Measurements from ENCODE around the gene FOXL2NB.

FOXL2NB gene

DNA sequence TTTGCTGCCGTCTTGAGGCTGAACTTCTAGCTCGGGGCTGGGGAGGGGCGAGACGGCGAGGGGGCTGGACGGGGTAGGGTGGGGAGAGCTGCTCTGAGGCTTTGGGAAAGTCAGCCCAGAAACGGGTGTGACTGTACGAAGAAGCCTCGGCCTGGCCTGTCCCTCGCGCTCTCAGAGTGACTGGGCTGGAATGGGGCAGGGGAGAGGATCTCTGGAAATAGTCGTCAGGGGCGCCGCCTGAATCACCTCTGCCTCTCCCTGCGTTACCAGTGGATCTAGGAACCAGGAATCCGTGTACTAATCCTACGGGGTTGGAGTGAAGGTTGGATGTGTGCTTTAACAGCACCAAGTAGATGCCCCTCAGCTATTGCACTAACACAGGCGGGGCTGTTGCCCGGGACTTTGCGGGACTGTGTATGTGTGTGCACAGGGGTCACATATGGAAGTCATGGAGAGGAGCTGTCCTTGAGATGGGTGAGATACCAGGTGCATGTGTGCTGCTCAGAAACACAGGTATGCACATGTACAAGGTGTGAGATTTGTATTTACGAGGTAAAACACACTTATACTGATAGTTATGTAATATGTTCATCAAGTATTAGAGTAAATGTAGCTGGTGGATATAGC is 591 bp downstream of the FOXL2NB start:
- DNase-seq: no peak

DNA sequence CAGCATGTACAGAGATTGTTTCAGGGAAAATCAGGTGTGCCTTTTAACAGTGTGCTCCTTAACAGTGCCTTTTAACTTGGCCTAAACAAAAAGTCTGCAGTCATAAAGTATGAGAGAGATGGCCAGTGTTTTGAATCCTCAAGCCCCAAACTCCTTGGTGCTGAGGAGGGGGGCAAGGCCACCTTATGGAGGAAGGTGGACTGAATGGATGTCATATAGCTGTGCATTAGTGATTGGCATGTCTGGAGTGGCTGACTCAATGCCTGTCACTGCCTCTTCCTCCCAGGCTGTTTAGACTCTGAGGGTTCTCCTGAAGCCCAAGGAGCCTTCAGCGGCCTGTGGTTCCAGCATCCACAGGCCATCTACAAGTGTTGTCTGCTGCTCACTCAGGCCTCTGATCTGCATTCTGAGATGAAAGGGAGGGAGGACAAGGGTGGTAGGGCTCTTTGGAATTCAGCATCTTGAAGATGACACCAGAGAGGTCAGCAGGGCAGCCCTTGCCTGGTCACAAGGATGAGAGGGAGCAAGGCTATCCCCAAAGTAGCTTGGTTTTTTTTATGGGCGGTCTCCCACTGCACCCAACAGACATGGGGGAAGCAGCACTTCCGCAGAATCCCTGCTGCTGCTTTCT is 1.5 kb downstream of the FOXL2NB start:
- no peak for DNase-seq

DNA sequence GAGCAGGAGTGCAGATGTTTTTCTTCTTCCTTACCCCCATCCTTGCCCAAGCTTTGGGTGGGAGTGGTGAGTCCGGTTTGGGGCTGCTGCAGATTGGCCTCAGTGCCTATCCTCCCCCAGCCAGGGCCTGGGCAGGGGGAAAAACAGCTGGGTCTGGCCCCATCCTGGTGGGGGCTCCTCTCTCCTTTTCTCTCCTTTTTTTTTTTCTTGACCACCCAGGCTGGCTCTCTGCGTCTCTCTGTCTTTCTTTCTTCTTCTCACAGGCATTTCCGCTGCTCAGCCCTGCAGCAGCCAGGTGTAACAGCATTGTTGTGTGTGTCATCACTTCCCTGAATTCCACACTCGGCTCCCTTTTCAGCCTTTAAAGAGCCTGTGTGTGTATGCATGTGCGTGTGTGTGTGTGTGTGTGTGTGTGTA is 2.0 kb downstream of the FOXL2NB start:
- DNase-seq: no peak

DNA sequence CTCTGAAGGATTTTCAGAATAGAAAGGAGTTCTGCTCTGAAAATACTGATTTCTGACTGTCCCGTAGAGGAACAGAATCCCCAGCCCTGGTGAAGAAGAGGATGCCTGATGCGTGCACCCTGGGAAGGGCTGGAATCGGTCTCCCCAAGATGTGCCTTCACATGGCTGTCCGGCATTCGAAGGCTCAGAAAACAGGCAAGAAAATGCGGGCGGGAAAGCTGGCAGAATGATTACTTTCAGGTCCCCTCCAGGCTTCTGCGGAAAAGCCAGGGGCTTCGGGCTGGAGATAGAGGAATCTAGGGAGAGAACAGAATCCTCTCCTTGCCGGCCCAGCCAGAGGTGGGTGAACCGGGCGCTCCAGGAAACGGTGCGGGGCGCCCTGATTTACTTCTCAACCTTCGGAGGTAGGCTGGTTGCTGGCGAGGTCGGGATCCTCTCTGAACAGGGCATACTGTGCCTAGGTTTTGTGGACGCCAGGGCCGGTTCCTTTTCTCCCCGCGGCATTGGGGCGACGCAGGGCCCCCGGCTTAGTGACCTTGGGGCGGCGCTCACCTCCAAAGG is 2.5 kb downstream of the FOXL2NB start:
- no peak for DNase-seq

DNA sequence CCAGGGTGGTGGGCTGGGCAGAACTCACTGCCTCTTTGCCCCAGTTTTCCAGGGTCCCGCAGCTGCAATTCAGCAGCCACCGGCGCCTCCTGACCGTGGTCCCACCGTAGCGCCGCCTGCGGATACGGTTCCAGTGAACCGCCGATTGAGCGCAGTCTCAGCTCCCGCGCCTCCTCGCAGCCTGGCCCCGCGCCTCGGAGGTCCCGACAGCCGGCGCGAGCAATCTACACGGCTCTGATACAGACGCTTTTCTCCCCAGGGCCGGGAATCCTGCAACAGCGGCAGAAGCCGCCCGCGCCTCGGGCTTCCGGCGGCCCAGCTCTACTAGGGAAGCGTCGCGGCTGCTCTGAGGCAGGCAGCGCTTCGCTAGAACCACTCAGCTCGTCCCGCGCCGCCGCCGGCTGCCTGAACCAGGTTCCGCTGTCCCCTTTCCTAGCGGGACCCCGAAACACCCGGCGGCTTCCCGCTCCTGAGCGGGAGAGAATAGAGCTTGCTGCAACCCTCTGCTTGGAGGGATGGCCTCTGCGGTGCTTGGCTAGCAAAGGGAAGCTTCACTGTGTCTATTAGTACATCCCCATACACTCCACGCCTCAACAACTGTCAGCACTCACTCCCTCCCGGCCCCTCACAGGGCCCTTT is 3.1 kb downstream of the FOXL2NB start:
- DNase-seq: peak; percentile 46

DNA sequence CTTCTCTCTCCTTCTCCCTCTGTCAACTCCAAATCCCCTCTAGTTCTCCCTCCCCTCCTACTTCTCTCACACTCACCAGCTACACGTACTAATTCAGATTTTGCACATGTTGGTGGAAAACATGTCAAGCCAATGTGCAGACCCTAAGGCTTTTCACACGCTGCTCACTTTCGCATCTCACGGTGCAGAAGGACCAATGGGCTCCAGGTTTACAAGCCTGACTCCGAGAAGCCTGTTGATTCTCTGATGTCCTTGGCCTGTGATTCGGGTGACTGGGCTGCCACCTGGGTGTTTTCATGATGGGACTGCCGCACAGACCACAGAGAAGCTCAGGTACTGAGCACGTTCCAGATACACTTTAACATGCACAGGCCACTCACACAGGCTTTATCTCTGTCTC is 3.7 kb downstream of the FOXL2NB start:
- DNase-seq: no peak

DNA sequence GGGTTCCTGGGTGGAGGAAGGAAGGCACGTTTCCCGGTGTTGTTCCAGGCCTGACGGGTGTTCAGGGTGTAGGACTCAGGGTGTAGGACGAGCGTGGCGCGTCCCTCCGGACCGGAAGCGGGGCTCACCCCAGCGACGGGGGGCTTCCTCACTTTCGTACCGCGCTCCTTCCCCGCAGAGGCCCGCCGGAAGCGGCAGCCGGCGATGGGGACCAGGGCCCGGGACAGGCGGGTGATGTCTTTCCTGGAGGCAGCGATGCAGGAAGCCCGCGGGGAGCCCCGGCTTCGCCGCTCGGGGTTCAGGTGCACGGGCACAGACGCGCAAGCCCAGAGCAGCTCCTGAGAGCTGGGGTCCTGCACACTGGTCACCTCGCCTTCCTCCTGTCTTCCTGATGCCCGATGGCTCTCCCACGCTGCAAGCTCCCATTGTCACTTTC is 13.4 kb downstream of the FOXL2NB start:
- no peak for DNase-seq

DNA sequence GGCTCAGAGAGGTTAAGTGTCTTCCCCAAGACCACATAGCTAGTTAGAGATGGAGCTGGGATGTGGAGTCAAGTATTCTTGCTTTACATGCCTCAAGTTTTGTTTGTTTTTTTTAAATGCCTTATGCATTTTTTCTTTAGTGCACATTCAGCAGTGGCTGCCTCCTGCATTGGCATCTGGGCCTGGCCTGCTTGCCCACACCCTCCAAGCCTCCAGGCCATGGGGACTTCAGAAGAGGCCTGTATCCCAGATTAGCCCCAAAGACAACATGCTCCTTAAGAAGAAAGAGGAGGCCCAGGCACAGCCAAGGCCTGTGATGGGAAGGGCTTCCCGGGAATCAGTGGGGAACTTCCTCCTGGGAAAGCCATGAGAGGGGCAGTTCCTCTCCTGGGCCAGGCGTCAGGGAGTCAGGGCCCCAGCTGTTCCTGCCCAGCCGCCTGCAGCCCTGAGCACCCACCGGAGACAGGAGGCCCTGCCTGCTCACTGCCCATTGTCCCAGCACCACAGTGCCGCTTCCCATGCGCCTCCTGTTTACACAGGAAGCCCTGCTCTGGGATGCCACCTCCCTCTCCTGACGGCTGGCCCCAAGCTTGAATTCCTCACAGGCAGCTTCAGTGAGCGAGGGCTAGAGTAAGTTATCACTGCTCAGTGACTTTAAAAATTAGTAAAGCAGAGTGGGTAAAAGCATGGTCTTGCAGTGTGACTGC is 16.0 kb downstream of the FOXL2NB start:
- no peak for DNase-seq

DNA sequence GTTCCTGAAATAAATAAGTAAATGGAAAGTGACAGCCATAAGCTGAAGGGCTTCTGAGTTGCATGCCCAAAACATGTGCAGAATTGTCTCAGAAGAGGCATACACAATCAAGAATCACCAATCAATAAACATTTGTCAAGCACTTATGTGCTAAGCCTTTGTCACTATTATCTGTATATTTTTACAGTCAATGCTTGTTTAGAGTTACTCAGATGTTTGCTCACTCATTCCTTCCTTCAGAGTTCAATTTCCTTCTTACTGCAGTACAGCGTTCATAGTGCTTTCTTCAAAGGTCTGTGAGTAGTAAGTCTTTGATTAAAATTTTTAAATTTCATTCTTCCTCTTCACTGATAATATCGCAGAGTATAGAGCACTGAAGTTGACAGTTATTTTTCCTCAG is 17.2 kb downstream of the FOXL2NB start:
- no peak for DNase-seq

DNA sequence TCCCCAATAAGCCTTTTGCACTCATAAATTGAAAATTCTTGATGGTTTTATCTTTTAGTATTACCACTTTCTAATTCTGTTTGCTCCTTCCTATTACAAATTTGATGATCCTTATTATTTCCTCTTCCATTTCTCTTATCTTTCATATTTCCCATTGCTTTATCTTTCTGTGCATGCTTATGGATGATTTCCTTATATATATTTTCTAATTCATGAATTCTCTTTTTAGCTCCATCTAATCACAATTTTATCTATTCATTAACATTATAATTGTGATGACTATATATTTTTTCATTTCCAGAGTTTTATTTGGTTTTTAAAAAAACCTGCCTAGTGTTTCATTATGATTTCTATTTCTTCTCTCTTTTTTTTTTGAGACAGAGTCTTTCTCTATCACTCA is 17.9 kb downstream of the FOXL2NB start:
- no peak for DNase-seq

DNA sequence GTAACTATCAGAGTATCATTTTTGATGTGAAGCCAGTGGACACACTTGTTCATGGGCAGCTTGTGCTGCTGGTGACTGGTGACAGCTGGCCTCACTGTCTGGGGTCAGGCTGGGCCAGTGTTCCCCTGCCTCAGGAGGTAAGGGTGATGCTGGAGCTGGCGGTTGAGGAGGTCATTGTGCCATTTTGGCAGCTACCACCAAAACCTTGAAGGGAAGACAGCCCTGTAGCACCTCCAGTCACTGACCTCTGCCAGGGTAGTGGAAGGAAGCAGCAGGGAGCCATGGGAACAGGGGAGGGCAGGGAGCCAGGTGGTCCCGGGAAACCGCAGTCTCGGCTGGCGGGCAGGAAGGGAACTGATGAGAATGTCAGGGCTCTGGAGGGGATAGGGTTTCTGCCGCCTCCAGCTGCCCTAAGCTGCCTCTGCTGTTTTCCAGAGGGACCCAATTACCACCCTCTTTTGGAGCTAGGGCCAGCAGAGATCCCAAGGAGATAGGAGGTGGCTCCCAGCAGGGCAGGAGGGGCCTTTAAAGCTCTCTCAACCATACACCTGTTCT is 24.8 kb downstream of the FOXL2NB start:
- DNase-seq: no peak

DNA sequence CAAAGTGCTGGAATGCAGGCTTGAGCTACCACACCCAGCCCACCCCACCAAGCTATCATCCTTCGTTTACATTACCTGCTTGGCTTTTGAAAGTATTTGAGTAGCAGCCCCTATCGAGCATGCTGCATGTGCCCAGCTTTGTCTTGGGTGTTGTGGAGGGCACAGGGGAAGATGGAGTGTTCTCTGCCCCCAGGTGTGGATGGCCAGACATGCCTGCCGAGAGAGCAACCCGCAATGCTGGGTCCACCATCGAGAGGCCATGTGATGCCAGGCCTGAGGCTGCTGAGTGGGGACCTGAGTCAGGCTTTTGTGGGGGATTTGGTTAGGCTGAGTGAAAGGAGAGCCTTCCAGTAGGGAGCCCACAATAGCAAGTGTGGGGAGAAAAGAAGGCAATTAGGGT is 25.9 kb downstream of the FOXL2NB start:
- DNase-seq: no peak

DNA sequence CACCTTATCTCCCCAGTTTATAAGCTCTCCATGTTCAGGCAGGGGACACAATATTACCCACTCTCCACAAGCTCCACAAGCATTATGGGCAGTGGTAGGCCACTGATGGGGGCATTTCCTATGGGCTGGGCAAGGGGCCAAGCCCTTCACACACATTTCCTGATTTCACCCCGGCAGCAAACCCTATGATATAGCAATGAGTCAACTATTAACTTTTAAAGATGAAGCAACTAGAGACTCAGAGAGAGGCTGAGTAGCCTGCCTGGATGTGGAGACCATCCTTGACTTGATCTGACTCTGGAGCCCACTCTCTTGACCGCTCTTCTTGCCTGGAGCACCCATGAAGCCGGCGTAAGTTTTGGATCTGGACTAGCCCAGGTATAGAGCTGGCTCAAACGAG is 27.4 kb downstream of the FOXL2NB start:
- peak; percentile 65 for DNase-seq

DNA sequence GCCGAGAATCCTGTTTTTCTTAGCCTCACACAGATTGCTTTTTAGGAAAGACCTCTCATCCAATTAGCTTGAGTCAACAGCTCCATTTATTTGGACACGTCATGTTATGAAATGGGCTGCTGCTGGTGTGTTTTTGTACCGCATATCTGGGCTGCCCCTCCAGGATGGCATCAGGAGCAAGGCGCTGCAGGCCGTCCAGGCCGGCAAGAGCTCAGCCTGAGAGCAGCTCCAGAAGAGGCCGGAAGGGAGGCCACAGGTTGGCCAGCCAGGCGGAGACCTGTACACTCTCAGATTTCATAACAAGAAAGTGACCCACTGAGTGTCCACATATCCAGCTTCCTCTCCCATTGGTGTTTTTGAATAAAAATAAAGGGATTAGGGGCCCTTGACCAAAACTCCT is 28.3 kb downstream of the FOXL2NB start:
- DNase-seq: no peak

DNA sequence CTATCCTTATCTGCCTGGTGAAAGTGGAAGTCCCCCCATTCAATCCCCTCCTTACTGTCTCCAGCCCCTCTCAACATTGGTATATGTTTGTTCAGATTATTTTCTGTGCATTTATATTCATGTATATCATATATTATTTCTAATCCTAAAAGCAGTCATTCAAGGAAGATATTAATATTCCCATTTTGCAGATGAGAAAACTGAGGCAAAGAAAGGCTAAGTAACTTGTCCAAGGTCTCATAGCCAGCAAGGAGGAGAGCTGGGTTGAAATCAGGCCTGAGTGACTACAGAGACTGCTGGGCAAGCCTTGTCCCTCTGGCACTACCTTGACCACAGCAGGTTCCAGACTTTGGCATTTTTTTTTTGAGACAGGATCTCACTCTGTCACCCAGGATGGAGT is 29.0 kb downstream of the FOXL2NB start:
- no peak for DNase-seq

DNA sequence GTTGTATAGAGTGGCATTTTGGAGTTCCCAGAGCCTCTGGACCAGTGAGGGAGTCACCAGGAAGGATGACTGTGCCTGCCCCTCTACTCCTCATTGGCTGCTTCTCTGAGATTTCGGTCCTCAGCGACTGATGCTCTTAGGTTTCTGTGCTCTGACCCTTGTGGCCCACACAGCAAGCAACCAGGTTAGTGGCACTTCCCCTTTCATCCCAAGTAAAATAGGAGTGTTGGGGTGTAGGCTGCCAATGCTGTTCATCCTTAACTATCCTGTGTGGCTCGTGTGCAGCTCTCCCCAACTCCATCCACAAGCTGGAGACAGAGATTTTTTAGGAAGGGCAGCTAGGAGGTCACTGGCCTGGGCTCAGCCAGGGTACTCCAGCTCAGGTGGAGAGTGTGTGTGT is 37.8 kb downstream of the FOXL2NB start:
- no peak for DNase-seq

DNA sequence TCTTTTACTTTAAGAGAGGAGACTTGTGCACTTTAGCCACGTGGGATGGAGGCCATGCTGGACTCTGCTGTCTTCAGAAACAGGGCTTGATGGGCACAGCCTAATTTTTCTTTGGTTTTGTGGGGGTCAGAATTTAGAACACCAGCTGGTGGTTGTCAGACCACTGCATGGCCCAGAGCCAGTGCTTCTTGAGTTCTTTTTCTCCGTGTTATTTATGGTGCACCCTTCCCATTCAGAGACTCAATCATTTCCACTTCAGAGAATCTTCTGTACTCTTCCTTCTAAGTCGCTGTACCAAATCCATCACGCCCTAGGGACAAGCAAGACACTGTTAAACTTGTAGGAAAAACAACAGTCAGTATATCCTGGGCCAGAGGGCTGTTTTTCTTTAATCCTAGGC is 38.9 kb downstream of the FOXL2NB start:
- DNase-seq: no peak

DNA sequence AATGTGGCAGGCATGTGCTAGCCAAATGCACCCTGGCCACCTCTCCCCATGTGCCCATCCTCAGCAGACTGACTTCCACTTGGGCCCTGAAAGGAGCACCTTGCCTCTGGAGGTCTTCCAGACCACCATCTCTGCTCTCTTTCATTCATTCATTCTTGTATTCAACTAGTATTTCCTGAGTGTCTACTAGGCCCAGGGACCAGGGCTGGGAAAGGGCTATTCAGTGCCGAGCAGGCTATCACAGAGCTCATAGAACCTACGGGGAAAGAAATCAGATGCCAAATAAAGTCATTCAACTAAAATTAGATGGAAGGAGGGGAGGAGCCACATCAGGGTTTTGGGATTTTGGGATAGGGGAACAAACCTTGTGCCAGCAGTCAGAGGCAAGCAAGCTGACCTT is 40.2 kb downstream of the FOXL2NB start:
- no peak for DNase-seq

DNA sequence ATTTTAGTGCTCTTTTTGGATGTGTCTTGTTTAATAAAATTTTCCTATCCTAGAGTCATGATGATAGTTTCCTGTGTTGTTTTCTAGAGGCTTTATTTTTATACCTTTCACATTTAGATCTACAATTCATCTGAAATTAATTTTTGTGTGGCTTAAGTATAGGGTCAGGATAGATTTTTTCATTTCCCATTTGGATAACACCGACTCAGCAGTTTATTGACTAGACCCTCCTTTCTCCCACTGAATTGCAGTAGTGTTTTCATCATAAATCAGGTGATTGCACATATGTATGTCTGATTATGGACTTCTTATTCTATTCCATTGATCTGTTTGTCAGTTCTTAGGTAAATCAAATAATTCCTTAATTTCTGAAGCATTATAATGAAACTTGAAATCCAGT is 48.7 kb downstream of the FOXL2NB start:
- no peak for DNase-seq

Data from hematopoietic multipotent progenitor cell treated with erythropoietin and hydrocortisone succinate and interleukin-3 and kit ligand, for 4 days (in vitro differentiated cells).